BE2C (cell line): ENCODE data around the gene CALCOCO2.
A peak's percentile ranks its signal among the peaks of the same experiment; 100 is the strongest.
"Not testable (repeated sequence)": the region's sequence is repeated elsewhere in the genome, so short reads cannot be mapped to it uniquely, and the experiment has no call there.

Source experiments
- DNase-seq: peaks from one replicate; pipeline ENCODE4 v3.0.0-alpha.2; 2020
- H3K27me3 ChIP-seq: fragments of 250-450 bp; sonication (Bioruptor Pico); 2 replicates; pipeline ENCODE4 v1.5.1; 2020; ENCODE audit warnings: mild to moderate bottlenecking
- H3K36me3 ChIP-seq: fragments of 250-450 bp; sonication (Bioruptor Pico); 2 replicates; pipeline ENCODE4 v1.5.1; 2020; ENCODE audit warnings: mild to moderate bottlenecking
- H3K4me1 ChIP-seq: fragments of 250-450 bp; sonication (Bioruptor Pico); 2 replicates; pipeline ENCODE4 v1.5.1; 2020
- H3K4me3 ChIP-seq: 2 replicates; pipeline ENCODE4 v1.5.1; 2011; ENCODE audit warnings: low read depth, low read length
- H3K9me3 ChIP-seq: fragments of 250-450 bp; sonication (Bioruptor Pico); 2 replicates; pipeline ENCODE4 v1.5.1; 2020
- CTCF ChIP-seq: IDR thresholded peaks from 2 replicates; pipeline ENCODE4 v1.5.1; 2012; ENCODE audit warnings: mild to moderate bottlenecking, low read depth, low read length

The CALCOCO2 gene

DNA sequence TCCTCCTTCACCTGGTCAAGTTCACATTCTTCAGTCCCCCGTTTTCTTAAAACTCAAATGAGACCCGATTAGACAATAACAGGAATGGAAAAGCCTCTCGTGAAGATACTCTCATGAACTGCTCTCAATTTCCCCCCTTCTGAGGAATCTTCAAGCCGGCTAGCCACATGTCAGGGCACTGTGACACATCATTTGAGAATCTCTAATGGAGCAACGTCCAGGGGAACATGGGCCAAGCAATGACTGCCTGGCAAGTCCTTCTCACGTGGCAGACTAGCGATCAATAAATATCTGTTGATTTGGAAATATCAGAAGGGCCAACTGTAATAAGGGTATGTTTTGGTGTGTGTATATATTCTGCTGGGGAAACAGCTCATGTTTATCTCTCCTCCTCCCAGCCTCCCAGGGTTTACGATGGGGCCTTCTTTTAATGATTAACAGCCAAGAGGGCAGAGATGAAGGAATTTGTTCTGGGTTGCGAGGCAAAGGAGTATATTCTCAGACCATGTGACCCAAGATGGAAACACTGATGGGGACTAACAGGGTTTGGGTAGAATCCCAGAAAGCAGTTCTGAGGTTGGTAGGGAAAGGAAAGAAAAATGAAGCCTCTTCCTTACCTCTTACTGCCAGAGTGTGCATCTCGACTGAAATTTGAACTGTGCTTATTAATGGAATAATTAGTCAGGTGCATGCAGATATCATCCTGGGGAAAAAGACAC, 35.2 kb upstream of the CALCOCO2 start:
- peaks cover 42% of the 10 kb centered on the region for H3K27me3 ChIP-seq
- TF ChIP-seq CTCF: no peak
- no peak for DNase-seq

DNA sequence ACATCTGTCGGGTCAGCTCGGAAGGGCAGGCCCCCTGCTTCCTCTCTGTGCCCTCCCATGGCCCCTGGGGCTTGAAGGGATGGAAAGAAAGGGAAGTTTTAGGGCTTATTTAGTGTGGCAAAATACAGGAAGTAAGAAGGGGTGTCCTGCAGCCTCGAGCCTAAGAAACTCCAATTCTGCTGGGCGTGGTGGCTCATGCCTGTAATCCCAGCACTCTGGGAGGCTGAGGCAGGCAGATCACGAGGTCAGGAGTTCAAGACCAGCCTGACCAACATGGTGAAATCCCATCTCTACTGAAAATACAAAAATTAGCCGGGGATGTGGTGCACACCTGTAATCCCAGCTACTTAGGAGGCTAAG, 34.7 kb upstream of the CALCOCO2 start:
- H3K9me3 ChIP-seq, H3K4me3 ChIP-seq, DNase-seq, H3K4me1 ChIP-seq, H3K36me3 ChIP-seq: not testable (repeated sequence)
- H3K27me3 ChIP-seq: peaks cover 36% of the 10 kb centered on the region

More for the DNA sequence above, 35.2 kb upstream of the CALCOCO2 start:
- H3K4me3 ChIP-seq: no peak overlapping the region
- no peaks in the 10 kb centered on the region for H3K9me3 ChIP-seq
- no peaks in the 10 kb centered on the region for H3K36me3 ChIP-seq
- H3K4me1 ChIP-seq: no peaks in the 10 kb centered on the region

DNA sequence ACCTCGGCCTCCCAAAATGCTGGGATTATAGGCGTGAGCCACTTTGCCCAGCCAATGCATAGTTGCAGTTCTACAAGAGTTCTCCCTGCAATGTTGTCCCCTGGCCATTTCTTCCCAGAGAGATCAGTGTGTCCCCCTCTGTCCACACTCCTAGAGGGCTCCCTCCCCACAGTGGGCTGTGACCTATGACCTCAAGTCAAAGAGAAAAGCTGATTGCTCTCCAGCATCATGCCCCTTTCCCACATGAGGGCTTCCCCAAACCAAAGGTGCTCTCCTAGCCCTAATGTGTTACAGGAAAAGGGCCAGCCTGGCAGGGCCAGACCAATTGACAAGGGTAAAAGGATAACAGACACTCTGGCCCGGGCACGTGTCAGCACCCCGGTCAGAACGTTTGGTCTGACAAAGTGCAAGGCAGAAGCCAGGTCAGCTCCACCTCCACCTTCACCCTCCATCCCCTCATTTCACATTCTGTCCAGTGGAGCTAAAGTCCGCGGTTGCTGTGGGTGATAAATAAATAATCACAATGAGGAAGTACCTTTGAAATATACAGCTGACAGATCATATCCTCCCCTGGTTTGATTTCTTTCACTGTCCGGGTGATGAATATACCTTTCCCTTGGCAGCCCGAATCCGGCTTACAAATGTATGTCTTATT, 31.6 kb upstream of the CALCOCO2 start:
- H3K36me3 ChIP-seq: no peaks in the 10 kb centered on the region

DNA sequence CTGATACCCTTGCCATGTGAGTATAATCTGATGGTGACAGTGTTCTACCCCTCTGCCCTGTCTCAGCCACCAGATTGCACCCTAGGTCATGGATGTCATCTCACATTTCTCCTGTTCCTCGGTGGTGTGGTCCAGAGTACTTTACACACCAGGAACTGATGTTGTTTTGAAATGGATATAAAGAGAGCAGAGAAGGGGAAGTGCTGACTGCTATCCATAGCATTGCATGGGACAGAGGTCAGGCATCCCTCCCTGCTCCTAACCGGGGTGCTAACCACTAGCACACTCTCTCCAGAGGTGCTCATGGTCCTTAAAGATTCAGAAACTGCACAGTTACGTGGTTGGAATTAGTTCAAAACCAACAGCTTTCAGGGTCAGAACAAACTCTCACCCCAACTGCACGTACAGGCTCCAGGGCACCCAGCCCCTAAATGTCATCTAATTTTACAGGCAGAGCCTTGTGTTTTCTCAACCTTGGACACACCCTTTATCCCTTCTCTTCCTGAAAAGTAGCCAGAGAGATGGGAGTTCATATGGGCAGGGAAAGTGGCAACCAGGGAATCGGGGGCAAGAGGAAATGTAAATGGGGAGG, 30.1 kb upstream of the CALCOCO2 start:
- no peaks in the 10 kb centered on the region for H3K4me1 ChIP-seq
- H3K9me3 ChIP-seq: no peaks in the 10 kb centered on the region
- TF ChIP-seq CTCF: no peak
- peaks cover 14% of the 10 kb centered on the region for H3K27me3 ChIP-seq
- no peak for DNase-seq
- no peak overlapping the region for H3K4me3 ChIP-seq
- no peaks in the 10 kb centered on the region for H3K36me3 ChIP-seq

More for the DNA sequence above, 31.6 kb upstream of the CALCOCO2 start:
- Histone ChIP-seq H3K9me3 (no peaks in the 10 kb centered on the region), H3K27me3 (peaks cover 17% of the 10 kb centered on the region), H3K4me3 (no peak overlapping the region), H3K4me1 (no peaks in the 10 kb centered on the region)
- TF ChIP-seq CTCF: no peak
- no peak for DNase-seq

DNA sequence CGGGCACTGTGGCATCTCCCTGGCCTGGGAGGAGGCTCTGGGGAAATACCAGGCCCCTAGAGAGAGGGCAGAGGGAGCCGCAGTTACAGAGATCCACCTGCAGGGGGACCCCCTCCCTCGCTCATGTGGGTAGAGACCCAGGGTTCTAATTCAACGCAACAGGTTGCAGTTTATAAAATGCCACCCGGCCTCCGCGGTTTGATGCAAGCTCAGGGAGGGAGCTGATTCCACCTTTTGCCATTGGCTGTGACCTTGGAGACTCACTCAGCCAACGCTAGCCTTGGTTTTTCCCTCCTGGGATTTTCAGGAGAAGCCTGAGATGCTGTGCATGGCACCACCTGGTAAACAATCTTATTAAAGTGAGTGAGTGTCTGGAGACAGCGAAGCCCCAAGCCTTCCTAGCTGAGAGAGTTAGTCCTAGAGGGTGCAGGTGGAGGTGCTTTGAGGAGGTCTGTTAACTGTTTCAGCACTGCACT, 25.9 kb upstream of the CALCOCO2 start:
- Histone ChIP-seq H3K36me3 (no peaks in the 10 kb centered on the region), H3K4me3 (no peak overlapping the region), H3K9me3 (no peaks in the 10 kb centered on the region), H3K27me3 (peaks cover 11% of the 10 kb centered on the region), H3K4me1 (no peaks in the 10 kb centered on the region)
- peak; percentile 90 for TF ChIP-seq CTCF
- DNase-seq: peak; percentile 74

- DNase-seq: no peak
Measured at GRCh38 chr17:48809182-48809581, 21.7 kb upstream of the CALCOCO2 start.

More at GRCh38 chr17:48809182-48809581, 21.7 kb upstream of the CALCOCO2 start:
- no peaks in the 10 kb centered on the region for H3K36me3 ChIP-seq
- no peak for TF ChIP-seq CTCF
- H3K4me3 ChIP-seq: no peak overlapping the region
- H3K27me3 ChIP-seq: peaks cover 30% of the 10 kb centered on the region
- H3K4me1 ChIP-seq: no peaks in the 10 kb centered on the region
- H3K9me3 ChIP-seq: no peaks in the 10 kb centered on the region
